PFSK-1 (cell line): ENCODE results near the gene MED15.

Experiments used
- FOXP2 ChIP-seq: optimal IDR thresholded peaks from 2 replicates; pipeline ENCODE3; 2011; ENCODE audit warnings: borderline replicate concordance, control low read depth, inconsistent platforms; ENCODE audit not compliant: insufficient read depth; ENCODE audit errors: extremely low read length, extremely low read depth
- POLR2AphosphoS5 ChIP-seq: IDR thresholded peaks from 2 replicates; pipeline ENCODE4 v1.6.1; 2012; ENCODE audit warnings: low read depth, mild to moderate bottlenecking, control low read depth, low read length, moderate library complexity
- SIN3A ChIP-seq: IDR thresholded peaks from 2 replicates; pipeline ENCODE4 v1.6.1; 2012; ENCODE audit warnings: mild to moderate bottlenecking, low read length, moderate library complexity, borderline replicate concordance; ENCODE audit not compliant: insufficient read depth
- TAF1 ChIP-seq: IDR thresholded peaks from 2 replicates; pipeline ENCODE4 v1.6.1; 2012; ENCODE audit warnings: low read length, control low read depth, borderline replicate concordance; ENCODE audit not compliant: insufficient read depth
- TF ChIP-seq, protein P1 (sequence below), 2 experiments: IDR thresholded peaks; 2 replicates each; pipeline versions ENCODE4 v1.6.1 to v1.8.0; 2011 to 2012; ENCODE audit warnings: low read depth in 2 of 2, low read length in 2 of 2, control low read depth in 1 of 2, inconsistent platforms in 1 of 2, mild to moderate bottlenecking in 1 of 2, moderate library complexity in 1 of 2; ENCODE audit not compliant: insufficient read depth in 1 of 2

The MED15 gene

GRCh38 chr22:20588843-20589581, 81.6 kb downstream of the MED15 start:
- TF ChIP-seq SIN3A: no peak
- TF ChIP-seq POLR2AphosphoS5: no peak
- TF ChIP-seq FOXP2: no peak

- TF ChIP-seq, protein P1, sequence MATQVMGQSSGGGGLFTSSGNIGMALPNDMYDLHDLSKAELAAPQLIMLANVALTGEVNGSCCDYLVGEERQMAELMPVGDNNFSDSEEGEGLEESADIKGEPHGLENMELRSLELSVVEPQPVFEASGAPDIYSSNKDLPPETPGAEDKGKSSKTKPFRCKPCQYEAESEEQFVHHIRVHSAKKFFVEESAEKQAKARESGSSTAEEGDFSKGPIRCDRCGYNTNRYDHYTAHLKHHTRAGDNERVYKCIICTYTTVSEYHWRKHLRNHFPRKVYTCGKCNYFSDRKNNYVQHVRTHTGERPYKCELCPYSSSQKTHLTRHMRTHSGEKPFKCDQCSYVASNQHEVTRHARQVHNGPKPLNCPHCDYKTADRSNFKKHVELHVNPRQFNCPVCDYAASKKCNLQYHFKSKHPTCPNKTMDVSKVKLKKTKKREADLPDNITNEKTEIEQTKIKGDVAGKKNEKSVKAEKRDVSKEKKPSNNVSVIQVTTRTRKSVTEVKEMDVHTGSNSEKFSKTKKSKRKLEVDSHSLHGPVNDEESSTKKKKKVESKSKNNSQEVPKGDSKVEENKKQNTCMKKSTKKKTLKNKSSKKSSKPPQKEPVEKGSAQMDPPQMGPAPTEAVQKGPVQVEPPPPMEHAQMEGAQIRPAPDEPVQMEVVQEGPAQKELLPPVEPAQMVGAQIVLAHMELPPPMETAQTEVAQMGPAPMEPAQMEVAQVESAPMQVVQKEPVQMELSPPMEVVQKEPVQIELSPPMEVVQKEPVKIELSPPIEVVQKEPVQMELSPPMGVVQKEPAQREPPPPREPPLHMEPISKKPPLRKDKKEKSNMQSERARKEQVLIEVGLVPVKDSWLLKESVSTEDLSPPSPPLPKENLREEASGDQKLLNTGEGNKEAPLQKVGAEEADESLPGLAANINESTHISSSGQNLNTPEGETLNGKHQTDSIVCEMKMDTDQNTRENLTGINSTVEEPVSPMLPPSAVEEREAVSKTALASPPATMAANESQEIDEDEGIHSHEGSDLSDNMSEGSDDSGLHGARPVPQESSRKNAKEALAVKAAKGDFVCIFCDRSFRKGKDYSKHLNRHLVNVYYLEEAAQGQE (IDR thresholded peaks at IDR 0.05; ENCODE audit: insufficient read depth in 1 of 2, low read depth in 2 of 2, low read length in 2 of 2): no peak
- TF ChIP-seq POLR2AphosphoS5 (no peak), SIN3A (no peak), FOXP2 (no peak), TAF1 (no peak)
Observed at GRCh38 chr22:20589614-20590476, 82.4 kb downstream of the MED15 start.

DNA sequence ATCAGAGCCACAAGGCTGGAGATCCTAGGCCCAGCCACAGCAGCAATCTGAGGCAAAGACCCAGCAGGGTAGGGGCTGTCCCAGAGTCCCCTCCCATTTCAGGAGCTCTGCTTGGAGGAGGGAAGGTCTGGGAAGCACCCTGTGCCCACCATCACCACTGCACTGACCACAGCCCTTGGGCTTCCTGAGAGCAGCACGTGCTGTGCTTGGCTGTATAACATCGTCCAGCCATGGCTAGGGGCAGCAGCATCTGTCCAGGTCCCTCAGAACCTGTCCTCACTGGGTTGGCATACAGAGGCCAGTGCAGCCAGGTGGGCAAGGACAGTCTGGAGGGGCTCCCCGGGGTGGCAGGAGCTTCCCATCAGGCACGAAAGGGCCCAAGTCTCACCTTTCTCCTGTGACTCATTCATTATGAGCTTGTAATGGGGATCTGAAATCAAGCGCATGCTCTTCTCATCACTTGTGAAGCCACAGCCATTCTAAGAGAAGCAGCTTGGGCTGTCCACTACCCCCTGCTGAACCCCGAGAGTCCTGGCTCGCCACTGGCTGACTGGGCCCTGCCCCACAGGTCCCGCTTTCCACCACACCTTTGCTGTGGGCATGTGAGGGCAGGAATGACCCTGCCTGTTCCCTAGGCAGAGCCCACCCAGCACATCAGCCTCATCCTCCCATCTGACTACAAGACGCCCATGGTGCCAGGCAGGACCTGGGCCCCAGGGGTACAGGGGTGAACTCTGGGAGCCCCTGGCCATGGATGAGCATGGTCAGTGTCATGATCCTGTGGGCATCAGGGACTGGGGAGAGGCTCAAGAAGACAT, 83.3 kb downstream of the MED15 start:
- TF ChIP-seq SIN3A (no peak), FOXP2 (no peak), POLR2AphosphoS5 (no peak), TAF1 (no peak)
- TF ChIP-seq, protein P1 (IDR thresholded peaks at IDR 0.05; ENCODE audit: insufficient read depth in 1 of 2, low read depth in 2 of 2, low read length in 2 of 2): no peak

DNA sequence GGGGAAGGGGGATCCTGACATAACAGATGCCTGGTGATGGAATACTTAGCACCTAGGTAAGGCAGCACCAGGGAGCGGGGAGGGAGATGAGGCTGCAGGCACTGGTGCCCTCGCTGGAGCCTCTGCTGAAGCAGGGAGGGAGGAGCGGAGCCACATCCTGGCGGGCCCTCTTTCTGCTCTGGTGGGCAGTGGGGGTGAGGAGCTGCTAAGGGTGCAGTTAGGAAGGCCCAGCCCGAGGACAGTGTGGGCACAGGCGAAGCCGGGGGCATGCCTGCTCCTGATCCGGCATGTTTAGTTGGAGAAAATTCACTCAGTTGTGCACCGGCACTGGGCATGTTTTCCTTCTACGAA, 83.9 kb downstream of the MED15 start:
- TF ChIP-seq POLR2AphosphoS5 (no peak), SIN3A (no peak), TAF1 (no peak), FOXP2 (no peak)
- TF ChIP-seq, protein P1 (IDR thresholded peaks at IDR 0.05; ENCODE audit: insufficient read depth in 1 of 2, low read depth in 2 of 2, low read length in 2 of 2): no peak
